HepG2 (cell line): Measurements from ENCODE around the gene UGT1A3. TPM values are rescaled to one million over a fixed set of nuclear protein-coding genes. Genes with fewer than 3 reads are reported as not detected.
A peak's percentile ranks its signal among the peaks of the same experiment; 100 is the strongest.

Experiments
- ETS1 ChIP-seq: sonication (generic); formaldehyde crosslinking; IDR thresholded peaks from 2 replicates; pipeline ENCODE4 v1.4.0; 2020; ENCODE audit warnings: missing genetic modification reagents
- IKZF5 ChIP-seq: IDR thresholded peaks from 2 replicates; pipeline ENCODE4 v1.6.1; 2018; ENCODE audit warnings: missing genetic modification reagents, mild to moderate bottlenecking, missing compliant biosample characterization
- JARID2 ChIP-seq: sonication (generic); formaldehyde crosslinking; IDR thresholded peaks from 2 replicates; pipeline ENCODE4 v1.8.1; 2023; ENCODE audit warnings: missing genetic modification reagents, inconsistent platforms; ENCODE audit not compliant: insufficient replicate concordance
- KMT2A ChIP-seq: sonication (generic); formaldehyde crosslinking; IDR thresholded peaks from 2 replicates; pipeline ENCODE4 v1.4.0; 2020; ENCODE audit warnings: missing genetic modification reagents
- MNT ChIP-seq: fragments of 450-650 bp; IDR thresholded peaks from 2 replicates; pipeline ENCODE4 v1.6.1; 2016
- NFKB2 ChIP-seq: sonication (generic); formaldehyde crosslinking; IDR thresholded peaks from 2 replicates; pipeline ENCODE4 v1.4.0; 2020; ENCODE audit warnings: missing genetic modification reagents, borderline replicate concordance
- NPAS2 ChIP-seq: sonication (generic); formaldehyde crosslinking; IDR thresholded peaks from 2 replicates; pipeline ENCODE4 v1.8.0; 2022; ENCODE audit warnings: mild to moderate bottlenecking, missing genetic modification reagents, borderline replicate concordance
- PITX1 ChIP-seq: sonication (generic); formaldehyde crosslinking; IDR thresholded peaks from 2 replicates; pipeline ENCODE4 v1.5.1; 2020; ENCODE audit warnings: mild to moderate bottlenecking, missing genetic modification reagents
- SKIL ChIP-seq: sonication (generic); formaldehyde crosslinking; IDR thresholded peaks from 2 replicates; pipeline ENCODE4 v1.8.0; 2022; ENCODE audit warnings: missing genetic modification reagents, mild to moderate bottlenecking, moderate library complexity, borderline replicate concordance
- SOX13 ChIP-seq, 3 experiments: fragments of 450-650 bp in 1 of 3; sonication (generic) in 1 of 3; formaldehyde crosslinking in 1 of 3; IDR thresholded peaks in 2 of 3; conservative IDR thresholded peaks in 1 of 3; 2 replicates each; pipeline versions ENCODE4 v1.5.0 to v1.6.1; 2016 to 2020; ENCODE audit warnings: antibody characterized with exemption in 1 of 3, mild to moderate bottlenecking in 1 of 3, missing compliant biosample characterization in 1 of 3, missing genetic modification reagents in 1 of 3, moderate library complexity in 1 of 3
- TEF ChIP-seq: sonication (generic); formaldehyde crosslinking; IDR thresholded peaks from 2 replicates; pipeline ENCODE4 v1.5.0; 2020; ENCODE audit warnings: missing genetic modification reagents
- UBTF ChIP-seq: sonication (generic); formaldehyde crosslinking; IDR thresholded peaks from 2 replicates; pipeline ENCODE4 v1.4.0; 2020; ENCODE audit warnings: mild to moderate bottlenecking, missing genetic modification reagents
- ZFP36L2 ChIP-seq: sonication (generic); formaldehyde crosslinking; IDR thresholded peaks from 2 replicates; pipeline ENCODE4 v1.4.0; 2020; ENCODE audit warnings: missing genetic modification reagents
- ZFY ChIP-seq: sonication (generic); formaldehyde crosslinking; IDR thresholded peaks from 2 replicates; pipeline ENCODE4 v1.4.0; 2020; ENCODE audit warnings: missing genetic modification reagents
- ZNF12 ChIP-seq: sonication (generic); formaldehyde crosslinking; IDR thresholded peaks from 2 replicates; pipeline ENCODE4 v1.5.0; 2020; ENCODE audit warnings: missing genetic modification reagents
- ZNF468 ChIP-seq: sonication (generic); formaldehyde crosslinking; IDR thresholded peaks from 2 replicates; pipeline ENCODE4 v1.8.0; 2022; ENCODE audit warnings: mild to moderate bottlenecking, moderate library complexity, missing genetic modification reagents
- ZNF580 ChIP-seq: IDR thresholded peaks from 2 replicates; pipeline ENCODE4 v1.6.1; 2016; ENCODE audit warnings: low read depth, borderline replicate concordance
- ZSCAN22 ChIP-seq: sonication (generic); formaldehyde crosslinking; IDR thresholded peaks from 2 replicates; pipeline ENCODE4 v1.4.0; 2020; ENCODE audit warnings: mild to moderate bottlenecking, missing genetic modification reagents
- polyA plus RNA-seq, 8 experiments: library from polyadenylated mRNA; depleted of rRNA in 3 of 8; stranded (reverse) in 7 of 8; unstranded in 1 of 8; fragments of >200 nt; fragmentation: Illumina TruSeq in 4 of 8; extraction: Trizol in 4 of 8; gene quantifications; 2 replicates each; pipeline versions ENCODE4 v1.2.1 to v1.2.3, GENCODE V29; 2011 to 2016; ENCODE audit warnings: low read depth in 4 of 8, missing spikeins in 1 of 8, mixed read lengths in 1 of 8; ENCODE audit not compliant: insufficient read depth in 1 of 8
- total RNA-seq, 5 experiments: library from RNA; depleted of rRNA; stranded (reverse); fragments of >200 nt; fragmentation: Illumina TruSeq; extraction: Trizol; gene quantifications; 2 replicates each; pipeline ENCODE4 v1.2.3, GENCODE V29; 2016; ENCODE audit warnings: low read depth in 1 of 5

UGT1A3 gene
- total and polyA plus RNA-seq, 2 of the 13 experiments (the other 11 are each of a cell fraction or from before 2014, with no cell fraction given): not detected

GRCh38 chr2:233745073-233745755 lies 16.4 kb downstream of the UGT1A3 start (continued):
- peak; percentile 99 for TF ChIP-seq SOX13 (IDR thresholded peaks at IDR 0.05)
- TF ChIP-seq SOX13 (CRISPR knock-in tag; conservative IDR thresholded peaks at IDR 0.05 in 1 of 2, IDR thresholded peaks at IDR 0.05 in 1 of 2): peak in 1 of 2 experiments; percentile 98; a peak in 2 of 4 replicates
- no peak for TF ChIP-seq ZSCAN22 (CRISPR knock-in tag)
- TF ChIP-seq UBTF (CRISPR knock-in tag): no peak; the same call in 1 of the 2 replicates
- TF ChIP-seq MNT: no peak
- no peak for TF ChIP-seq ZFY (CRISPR knock-in tag)
- no peak for TF ChIP-seq KMT2A
- TF ChIP-seq SKIL: peak; percentile 98
- peak; percentile 57; the same call in 1 of the 2 replicates for TF ChIP-seq ZNF580 (CRISPR knock-in tag)
- no peak for TF ChIP-seq ZFP36L2
- TF ChIP-seq ZNF12 (CRISPR knock-in tag): peak; percentile 74
- TF ChIP-seq NPAS2 (CRISPR knock-in tag): no peak
- peak; percentile 94 for TF ChIP-seq TEF
- peak; percentile 98 for TF ChIP-seq PITX1
- no peak for TF ChIP-seq NFKB2 (CRISPR knock-in tag)
- TF ChIP-seq JARID2 (CRISPR knock-in tag): peak; percentile 15
- peak; percentile 89 for TF ChIP-seq IKZF5 (CRISPR knock-in tag)
- TF ChIP-seq ETS1 (CRISPR knock-in tag): no peak
- TF ChIP-seq ZNF468 (CRISPR knock-in tag): no peak
